ENCODE data around the gene LDLRAP1. TPM values are rescaled to one million over a fixed set of nuclear protein-coding genes. Genes with fewer than 3 reads are reported as not detected.
A peak's percentile ranks its signal among the peaks of the same experiment; 100 is the strongest.
"Not testable (repeated sequence)": the region's sequence is repeated elsewhere in the genome, so short reads cannot be mapped to it uniquely, and the experiment has no call there.

The LDLRAP1 gene
- total RNA-seq, 1 donor from 2014 or later: 20.7 TPM

- no peak for TF ChIP-seq CTCF (conservative IDR thresholded peaks at IDR 0.05)
- Mint-ChIP-seq H3K4me1 (ENCODE audit: unreplicated experiment) (peaks cover 6% of the 10 kb centered on the region), H3K36me3 (peaks cover 3% of the 10 kb centered on the region), H3K4me3 (peak overlapping the region; percentile 20), H3K27ac (no peak overlapping the region), H3K9me3 (peaks cover 7% of the 10 kb centered on the region), H3K27me3 (peaks cover 10% of the 10 kb centered on the region)
- DNase-seq (ENCODE audit: extremely low spot score, unreplicated experiment): no peak
Measured at GRCh38 chr1:25580927-25581326, 37.5 kb downstream of the LDLRAP1 start.

- Mint-ChIP-seq H3K4me3 (no peak overlapping the region), H3K27ac (no peak overlapping the region), H3K36me3 (peaks cover 3% of the 10 kb centered on the region), H3K4me1 (ENCODE audit: unreplicated experiment) (peaks cover 6% of the 10 kb centered on the region), H3K9me3 (peaks cover 7% of the 10 kb centered on the region), H3K27me3 (peaks cover 10% of the 10 kb centered on the region)
- DNase-seq (ENCODE audit: extremely low spot score, unreplicated experiment): no peak
- TF ChIP-seq CTCF (conservative IDR thresholded peaks at IDR 0.05): no peak
Measured at GRCh38 chr1:25581764-25582163, 38.4 kb downstream of the LDLRAP1 start.

- Mint-ChIP-seq H3K27me3 (peaks cover 10% of the 10 kb centered on the region), H3K9me3 (peaks cover 7% of the 10 kb centered on the region), H3K4me1 (ENCODE audit: unreplicated experiment) (peaks cover 16% of the 10 kb centered on the region), H3K4me3 (no peak overlapping the region), H3K27ac (peak overlapping the region; percentile 46), H3K36me3 (peaks cover 3% of the 10 kb centered on the region)
- no peak for DNase-seq (ENCODE audit: extremely low spot score, unreplicated experiment)
- no peak for TF ChIP-seq CTCF (conservative IDR thresholded peaks at IDR 0.05)
Measured at GRCh38 chr1:25583519-25584370, 40.3 kb downstream of the LDLRAP1 start.

- Mint-ChIP-seq H3K36me3 (peaks cover 3% of the 10 kb centered on the region), H3K4me3 (no peak overlapping the region), H3K4me1 (ENCODE audit: unreplicated experiment) (peaks cover 22% of the 10 kb centered on the region), H3K9me3 (peaks cover 7% of the 10 kb centered on the region), H3K27ac (no peak overlapping the region), H3K27me3 (peaks cover 7% of the 10 kb centered on the region)
- TF ChIP-seq CTCF (conservative IDR thresholded peaks at IDR 0.05): no peak
- DNase-seq (ENCODE audit: extremely low spot score, unreplicated experiment): no peak
Measured at GRCh38 chr1:25586181-25586588, 42.8 kb downstream of the LDLRAP1 start.

GRCh38 chr1:25587290-25587689 is 43.9 kb downstream of the LDLRAP1 start:
- Mint-ChIP-seq H3K4me3 (no peak overlapping the region), H3K4me1 (ENCODE audit: unreplicated experiment) (peaks cover 22% of the 10 kb centered on the region), H3K36me3 (peaks cover 3% of the 10 kb centered on the region), H3K27me3 (peaks cover 7% of the 10 kb centered on the region), H3K27ac (no peak overlapping the region), H3K9me3 (peaks cover 7% of the 10 kb centered on the region)
- no peak for TF ChIP-seq CTCF (conservative IDR thresholded peaks at IDR 0.05)
- no peak for DNase-seq (ENCODE audit: extremely low spot score, unreplicated experiment)

- not testable (repeated sequence) for H3K4me3 Mint-ChIP-seq; DNase-seq (ENCODE audit: extremely low spot score, unreplicated experiment); H3K36me3 Mint-ChIP-seq; H3K27me3 Mint-ChIP-seq; H3K9me3 Mint-ChIP-seq; H3K27ac Mint-ChIP-seq
- H3K4me1 Mint-ChIP-seq (ENCODE audit: unreplicated experiment): peaks cover 22% of the 10 kb centered on the region
Measured at GRCh38 chr1:25588224-25588623, 44.8 kb downstream of the LDLRAP1 start.

- H3K27ac Mint-ChIP-seq; H3K9me3 Mint-ChIP-seq; H3K27me3 Mint-ChIP-seq; DNase-seq (ENCODE audit: extremely low spot score, unreplicated experiment); H3K36me3 Mint-ChIP-seq; H3K4me3 Mint-ChIP-seq: not testable (repeated sequence)
- peaks cover 22% of the 10 kb centered on the region for H3K4me1 Mint-ChIP-seq (ENCODE audit: unreplicated experiment)
Measured at GRCh38 chr1:25588786-25589185, 45.4 kb downstream of the LDLRAP1 start.

Measured in type B pancreatic cell (in vitro differentiated cells).